GM23338 (cell line): ENCODE data around the gene COMMD3.

ENCODE experiments used
- CREB1 ChIP-seq: fragments of 250-450 bp; sonication (Bioruptor Pico); IDR thresholded peaks from 2 replicates; pipeline ENCODE4 v1.5.0; 2020; ENCODE audit warnings: low read depth, mild to moderate bottlenecking, moderate library complexity
- CTCF ChIP-seq, 2 experiments: fragments of 200-600 bp in 1 of 2; sonication (generic) in 1 of 2; conservative IDR thresholded peaks; 2 replicates each; pipeline versions ENCODE4 v1.5.1 to v1.6.1; 2016 to 2017; ENCODE audit warnings: antibody characterized with exemption in 2 of 2, low read depth in 2 of 2, mild to moderate bottlenecking in 2 of 2, moderate library complexity in 1 of 2
- POLR2AphosphoS5 ChIP-seq: IDR thresholded peaks from 2 replicates; pipeline ENCODE4 v1.6.1; 2016; ENCODE audit warnings: antibody characterized with exemption, low read depth

GRCh38 chr10:22346096-22346661 is 30.0 kb downstream of the COMMD3 start:
- TF ChIP-seq CTCF (conservative IDR thresholded peaks at IDR 0.05; ENCODE audit: low read depth in 2 of 2) = no peak
- TF ChIP-seq CREB1 (CRISPR knock-in tag) = no peak
- TF ChIP-seq POLR2AphosphoS5 = no peak
